GM19324 (cell line): ENCODE measurements around the gene SLC39A11.
A peak's percentile ranks its signal among the peaks of the same experiment; 100 is the strongest.
"Not testable (repeated sequence)": the region's sequence is repeated elsewhere in the genome, so short reads cannot be mapped to it uniquely, and the experiment has no call there.

Source experiments
- ATAC-seq: cut with Tn5 transposase; IDR thresholded peaks from one replicate; pipeline ENCODE4 v1.9.1; 2021; ENCODE audit warnings: mild to moderate bottlenecking, moderate library complexity; ENCODE audit not compliant: unreplicated experiment, low FRiP score

The SLC39A11 gene

GRCh38 chr17:73013816-73014663 is 78.4 kb downstream of the SLC39A11 start:
- no peak for ATAC-seq

- no peak for ATAC-seq
Observed at GRCh38 chr17:73013301-73013700, 79.2 kb downstream of the SLC39A11 start.

- no peak for ATAC-seq
Observed at GRCh38 chr17:73011016-73011486, 81.4 kb downstream of the SLC39A11 start.

GRCh38 chr17:73010414-73010813 is 82.1 kb downstream of the SLC39A11 start:
- ATAC-seq = no peak

- no peak for ATAC-seq
Observed at GRCh38 chr17:73007407-73007806, 85.1 kb downstream of the SLC39A11 start.

- no peak for ATAC-seq
Observed at GRCh38 chr17:73005360-73005759, 87.1 kb downstream of the SLC39A11 start.

GRCh38 chr17:73003487-73003886 is 89.0 kb downstream of the SLC39A11 start:
- no peak for ATAC-seq

- no peak for ATAC-seq
Observed at GRCh38 chr17:73000832-73001231, 91.7 kb downstream of the SLC39A11 start.

- ATAC-seq = not testable (repeated sequence)
Observed at GRCh38 chr17:72999474-72999873, 93.0 kb downstream of the SLC39A11 start.

- ATAC-seq = no peak
Observed at GRCh38 chr17:72998343-72998742, 94.1 kb downstream of the SLC39A11 start.

- ATAC-seq = no peak
Observed at GRCh38 chr17:72997559-72997958, 94.9 kb downstream of the SLC39A11 start.

- ATAC-seq = no peak
Observed at GRCh38 chr17:72996791-72997190, 95.7 kb downstream of the SLC39A11 start.

GRCh38 chr17:72995008-72995656 is 97.4 kb downstream of the SLC39A11 start:
- no peak for ATAC-seq

GRCh38 chr17:72992783-72993467 is 99.6 kb downstream of the SLC39A11 start:
- not testable (repeated sequence) for ATAC-seq

GRCh38 chr17:72991651-72992050 is 100.8 kb downstream of the SLC39A11 start:
- ATAC-seq = no peak

- no peak for ATAC-seq
Observed at GRCh38 chr17:72989074-72989610, 103.3 kb downstream of the SLC39A11 start.

GRCh38 chr17:72988451-72988850 is 104.0 kb downstream of the SLC39A11 start:
- ATAC-seq = no peak

GRCh38 chr17:72987166-72987565 is 105.3 kb downstream of the SLC39A11 start:
- no peak for ATAC-seq

- peak; percentile 64 for ATAC-seq
Observed at GRCh38 chr17:72985882-72986720, 106.4 kb downstream of the SLC39A11 start.

GRCh38 chr17:72984926-72985325 is 107.6 kb downstream of the SLC39A11 start:
- ATAC-seq = no peak
